ENCODE results near the gene ALG14.

- TF ChIP-seq POLR2AphosphoS5 (IDR thresholded peaks at IDR 0.05) (no peak), CTCF (IDR thresholded peaks at IDR 0.05) (no peak), POLR2A (IDR thresholded peaks at IDR 0.05) (no peak)
Measured at GRCh38 chr1:94929351-94930217, 143.2 kb downstream of the ALG14 start.
